CD4-positive, alpha-beta T cell treated with Interleukin-17A for 4 hours (primary cell): ENCODE measurements around the gene EIF2AK3.
"Not testable (repeated sequence)": the region's sequence is repeated elsewhere in the genome, so short reads cannot be mapped to it uniquely, and the experiment has no call there.

Source experiments
- DNase-seq: peaks from one replicate; pipeline ENCODE4 v3.0.0-alpha.2; 2020; ENCODE audit warnings: mixed read lengths

Gene EIF2AK3

DNA sequence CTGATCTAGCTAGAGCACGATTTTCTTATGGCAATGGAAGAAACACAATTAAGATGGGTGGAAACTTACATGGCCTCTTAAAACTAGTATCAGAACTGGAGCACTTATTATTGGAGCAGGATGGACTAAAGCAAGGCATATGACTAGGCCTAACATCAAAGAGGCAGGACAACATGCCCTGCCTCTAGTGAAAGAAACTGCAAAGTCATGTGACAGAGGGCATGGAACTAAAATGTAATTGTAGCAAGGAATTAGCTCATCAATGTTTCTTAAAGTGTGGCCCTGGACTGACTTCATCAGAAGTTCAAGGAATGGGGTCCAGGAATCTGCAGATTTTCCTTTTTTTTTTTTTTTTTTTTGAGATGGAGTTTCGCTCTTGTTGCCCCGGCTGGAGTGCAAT lies 5.3 kb upstream of the EIF2AK3 start:
- DNase-seq: no peak

DNA sequence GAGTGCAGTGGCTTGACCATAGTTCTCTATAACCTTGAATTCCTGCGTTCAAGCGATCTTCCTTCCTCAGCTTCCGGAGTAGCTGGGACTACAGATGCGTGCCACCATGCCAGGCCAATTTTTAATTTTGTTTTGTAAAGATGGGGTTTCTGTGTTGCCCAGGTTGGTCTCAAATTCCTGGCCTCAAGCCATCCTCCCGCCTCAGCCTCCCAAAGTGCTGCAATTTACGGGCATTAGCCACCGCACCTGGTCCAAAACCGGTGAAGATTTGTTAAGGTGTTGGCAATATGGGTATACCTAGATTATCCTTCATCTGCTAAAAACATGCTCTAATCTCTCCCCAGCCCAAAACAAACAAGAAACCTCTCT lies 1.3 kb upstream of the EIF2AK3 start:
- no peak for DNase-seq

DNA sequence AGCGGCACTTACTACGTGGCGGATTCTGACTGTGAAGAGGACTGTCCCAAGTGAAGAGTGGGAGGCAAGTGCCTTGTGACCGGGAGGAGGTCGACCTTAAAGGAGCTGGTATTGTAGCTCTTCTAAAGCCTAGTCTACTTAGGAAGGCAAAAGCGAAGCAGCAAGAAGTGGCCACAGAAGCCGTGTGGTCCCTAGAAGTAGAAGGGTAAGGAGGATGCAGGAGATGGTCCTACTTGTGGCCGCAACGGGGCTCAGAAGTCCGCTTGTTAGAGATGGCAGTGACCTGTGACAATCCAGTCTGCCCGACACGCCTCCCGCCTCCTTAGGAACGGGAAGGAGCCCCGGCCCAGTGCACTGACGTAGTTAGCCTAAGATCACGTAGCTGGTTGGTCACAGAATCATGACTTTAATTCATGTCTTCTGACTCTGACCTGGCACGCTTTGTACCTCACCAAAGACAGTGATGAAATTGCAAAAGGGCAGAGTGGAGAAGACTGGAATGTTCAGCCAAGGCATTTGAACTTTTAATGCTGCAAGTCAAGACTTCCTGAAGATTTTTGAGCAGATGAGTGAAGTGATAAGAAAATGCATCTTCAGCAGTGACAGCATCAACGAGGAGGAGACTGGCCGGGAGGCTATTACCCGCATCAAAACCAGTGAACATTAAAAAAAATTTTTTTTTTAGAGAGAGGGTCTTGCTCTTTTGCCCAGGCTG lies 749 bp upstream of the EIF2AK3 start:
- peak; percentile 76 for DNase-seq

GRCh38 chr2:88626171-88627054 lies 851 bp downstream of the EIF2AK3 start:
- DNase-seq: peak; percentile 67

- no peak for DNase-seq
Measured at GRCh38 chr2:88624477-88624876, 2.8 kb downstream of the EIF2AK3 start.

DNA sequence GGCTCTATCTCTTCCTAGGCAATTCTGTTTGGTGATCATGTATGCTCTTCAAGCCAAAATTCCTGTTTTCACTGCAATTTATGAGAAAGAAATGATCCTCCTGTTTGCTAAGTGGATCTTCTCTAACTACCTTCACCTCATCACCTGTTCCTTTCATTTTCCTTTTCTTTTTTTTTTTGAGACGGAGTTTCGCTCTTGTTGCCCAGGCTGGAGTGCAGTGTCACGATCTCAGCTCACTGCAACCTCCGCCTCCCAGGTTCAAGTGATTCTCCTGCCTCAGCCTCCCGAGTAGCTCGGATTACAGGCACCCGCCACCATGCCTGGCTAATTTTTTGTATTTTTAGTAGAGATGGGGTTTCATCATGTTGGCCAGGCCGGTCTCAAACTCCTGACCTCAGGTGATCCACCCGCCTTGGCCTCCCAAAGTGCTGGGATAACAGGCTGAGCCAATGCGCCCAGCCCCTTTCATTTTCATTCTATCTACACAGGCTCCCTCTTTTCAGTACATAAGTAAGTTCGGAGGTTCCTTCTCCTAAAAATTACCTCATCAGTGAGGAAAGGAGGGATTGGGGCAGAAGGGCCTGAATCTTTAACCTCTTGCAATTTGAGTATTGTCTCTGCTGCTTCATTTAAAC lies 3.3 kb downstream of the EIF2AK3 start:
- not testable (repeated sequence) for DNase-seq

DNA sequence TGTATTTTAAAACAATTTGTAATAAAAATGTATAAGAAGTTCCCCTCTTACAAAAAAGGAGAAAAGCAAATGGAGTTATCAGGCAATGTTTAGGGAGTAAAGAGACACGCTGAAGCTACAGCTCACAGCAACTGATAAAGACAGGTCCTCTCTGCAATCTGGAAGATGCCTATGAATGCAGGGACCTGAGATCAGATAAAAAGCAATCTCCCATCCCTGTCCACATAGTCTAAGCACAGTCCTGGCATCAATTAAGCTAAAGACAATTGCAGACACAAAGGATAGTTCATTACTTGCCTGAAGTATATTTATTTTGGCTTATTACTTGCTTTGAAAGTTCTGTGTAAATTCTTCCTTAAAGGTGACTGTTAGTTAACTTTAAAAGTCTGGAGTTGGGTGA lies 5.0 kb downstream of the EIF2AK3 start:
- DNase-seq: no peak

DNA sequence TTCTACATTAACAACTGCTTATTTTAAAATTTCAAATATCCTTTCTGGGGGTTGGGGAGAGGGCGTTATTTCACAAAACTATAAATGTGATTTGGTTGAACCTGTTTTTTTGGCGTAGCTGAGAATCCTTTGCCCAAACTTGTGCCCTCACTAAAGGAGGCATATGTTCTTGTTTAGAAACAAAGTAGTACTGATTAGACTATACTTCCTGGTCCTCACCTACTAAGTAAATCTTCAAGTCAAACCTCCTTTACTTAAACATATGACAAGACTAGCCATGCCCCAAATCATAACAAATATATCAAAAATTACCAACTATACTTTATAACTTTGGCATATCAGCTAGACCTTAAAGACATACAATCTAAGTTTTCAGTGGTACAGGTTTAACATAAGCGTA lies 5.8 kb downstream of the EIF2AK3 start:
- DNase-seq: no peak

- DNase-seq: no peak
Measured at GRCh38 chr2:88620015-88620414, 7.2 kb downstream of the EIF2AK3 start.

DNA sequence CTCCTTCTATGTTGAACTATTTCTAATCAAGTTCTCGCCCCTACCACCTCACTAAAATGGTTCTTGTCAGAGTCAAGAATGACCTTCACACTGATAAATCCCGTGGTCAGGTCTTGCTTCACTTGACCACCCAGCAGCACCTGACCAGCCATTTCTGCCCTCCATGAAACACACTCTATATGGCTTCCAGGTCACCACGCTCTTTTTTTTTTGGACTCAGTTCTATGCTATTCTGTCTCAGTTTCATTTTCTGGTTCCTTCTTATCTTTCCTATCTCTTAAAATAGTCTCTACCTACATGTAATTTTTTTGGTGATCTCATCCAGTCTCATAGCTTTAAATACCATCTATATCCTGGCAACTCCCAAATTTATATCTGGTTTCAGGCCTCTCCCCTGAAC lies 11.4 kb downstream of the EIF2AK3 start:
- no peak for DNase-seq

GRCh38 chr2:88614497-88615157 lies 12.6 kb downstream of the EIF2AK3 start:
- DNase-seq: no peak

- no peak for DNase-seq
Measured at GRCh38 chr2:88613921-88614320, 13.3 kb downstream of the EIF2AK3 start.

- no peak for DNase-seq
Measured at GRCh38 chr2:88608184-88608583, 19.1 kb downstream of the EIF2AK3 start.

DNA sequence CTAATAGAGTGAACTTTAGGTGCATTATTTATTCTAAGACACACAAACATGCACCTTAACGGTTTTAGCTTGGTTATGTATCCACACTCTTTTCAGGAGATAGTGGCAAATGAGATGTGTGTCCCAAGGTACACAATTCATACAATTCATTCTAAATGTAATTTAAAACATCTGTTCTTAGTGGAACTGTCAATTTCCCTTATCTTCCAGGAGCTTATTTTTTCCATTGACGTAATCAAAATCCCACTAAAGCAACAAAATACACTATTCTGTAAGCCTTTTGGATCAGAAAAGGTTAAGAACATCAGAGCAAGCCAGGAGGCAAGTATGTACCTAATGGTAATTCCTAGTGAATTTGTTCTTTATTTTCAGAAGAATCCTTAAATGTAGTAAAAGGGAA lies 19.8 kb downstream of the EIF2AK3 start:
- DNase-seq: no peak

DNA sequence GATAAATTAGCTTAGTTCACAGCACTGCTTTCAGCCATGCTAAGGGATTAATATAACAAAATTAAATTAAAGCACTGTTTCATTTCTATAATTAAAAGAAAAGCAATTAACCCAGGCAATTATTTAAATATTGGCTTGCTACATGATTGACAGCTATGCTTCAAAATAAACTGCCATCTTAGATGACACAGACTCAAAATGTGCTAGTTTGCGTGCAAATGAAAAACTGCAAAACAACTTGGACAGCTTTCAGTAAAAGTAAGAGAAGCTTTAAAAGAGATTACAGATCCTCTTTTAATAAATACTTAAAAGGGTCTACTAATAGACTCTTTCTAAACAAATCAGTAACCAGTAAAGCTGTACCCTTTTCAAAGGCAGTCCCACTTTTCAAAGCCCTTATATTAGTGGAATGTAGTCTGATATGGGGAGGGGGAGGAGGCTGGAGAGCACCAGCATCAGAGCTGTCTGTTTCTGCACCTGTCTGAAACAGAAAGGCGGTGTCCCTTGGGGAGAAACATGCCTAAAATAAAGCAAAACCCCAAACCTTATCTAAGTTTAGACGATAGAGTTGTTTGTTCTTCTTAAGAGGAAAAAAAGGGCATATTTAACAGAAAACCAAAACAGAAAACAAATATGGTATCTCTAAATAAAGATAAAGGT lies 20.8 kb downstream of the EIF2AK3 start:
- no peak for DNase-seq

DNA sequence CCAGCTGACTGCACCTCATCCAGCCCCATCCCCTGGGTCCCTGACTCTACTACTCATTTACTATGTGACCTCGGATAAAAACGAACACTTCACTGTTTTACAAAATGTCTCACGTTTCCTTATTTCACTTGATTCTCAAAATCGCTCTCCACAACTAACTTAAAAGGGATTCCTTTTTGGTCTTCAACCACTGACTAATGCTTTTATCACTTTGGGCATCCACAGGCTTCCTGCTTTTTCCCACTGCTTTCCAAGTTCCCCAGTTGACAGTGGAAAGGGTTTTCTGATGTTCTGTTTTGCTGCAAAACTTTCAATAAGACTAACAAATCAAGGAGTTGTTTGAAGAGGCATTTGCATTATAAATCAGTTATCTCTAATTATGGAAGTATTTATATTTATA lies 24.1 kb downstream of the EIF2AK3 start:
- no peak for DNase-seq

DNA sequence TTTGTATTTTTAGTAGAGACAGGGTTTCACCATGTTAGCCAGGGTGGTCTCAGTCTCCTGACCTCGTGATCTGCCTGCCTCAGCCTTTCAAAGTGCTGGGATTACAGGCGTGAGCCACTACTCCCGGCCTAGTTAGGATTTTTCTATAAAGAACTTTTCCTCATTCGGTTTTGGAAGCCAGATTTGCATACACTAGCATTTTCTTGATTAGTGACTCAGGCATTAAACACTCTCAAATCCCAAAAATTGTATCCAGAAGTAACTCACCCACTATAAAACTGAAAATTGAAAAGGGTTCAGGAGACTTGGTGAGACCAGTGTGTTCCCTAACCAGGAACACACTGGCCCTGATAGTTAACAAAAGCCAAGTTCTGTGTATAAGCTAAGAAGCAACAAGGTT lies 25.2 kb downstream of the EIF2AK3 start:
- no peak for DNase-seq

DNA sequence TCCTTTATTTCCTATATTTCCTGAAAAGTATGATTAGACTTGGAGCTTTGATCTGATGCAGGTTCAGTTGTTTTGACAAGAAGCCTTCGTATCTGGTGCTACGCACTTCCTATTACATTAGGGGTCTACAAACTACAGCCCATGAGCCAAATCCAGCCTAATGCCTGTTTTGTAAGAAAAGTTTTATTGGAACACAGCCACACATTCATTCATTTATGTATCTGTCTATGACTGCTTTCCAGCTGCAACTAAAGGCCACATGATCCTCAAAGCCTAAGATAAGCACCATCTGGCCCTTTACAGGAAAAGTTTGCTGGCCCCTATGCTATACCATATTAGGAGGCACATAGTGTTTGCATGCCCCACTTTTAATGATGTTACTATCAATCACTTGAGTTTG lies 26.0 kb downstream of the EIF2AK3 start:
- DNase-seq: no peak

- DNase-seq: peak; percentile 52
Measured at GRCh38 chr2:88600038-88600465, 27.2 kb downstream of the EIF2AK3 start.

DNA sequence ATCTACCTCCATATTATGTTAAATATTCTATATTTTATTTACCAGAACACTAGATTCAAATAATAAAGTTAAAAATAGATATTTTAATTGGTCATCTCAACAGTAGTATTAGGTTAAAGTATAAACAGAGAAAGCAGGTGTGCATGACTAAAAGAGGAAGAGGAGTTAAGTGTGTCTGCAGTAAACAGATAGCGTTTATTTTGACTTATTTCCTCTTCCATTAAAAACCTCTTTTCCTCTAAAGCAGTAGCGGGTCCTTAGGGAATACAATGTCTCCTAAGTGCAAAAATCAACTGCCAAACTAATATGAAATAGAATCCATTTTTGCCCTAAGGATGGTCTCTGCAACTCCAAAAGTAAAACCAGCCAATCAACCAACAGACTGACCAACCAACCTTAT lies 27.7 kb downstream of the EIF2AK3 start:
- DNase-seq: no peak

DNA sequence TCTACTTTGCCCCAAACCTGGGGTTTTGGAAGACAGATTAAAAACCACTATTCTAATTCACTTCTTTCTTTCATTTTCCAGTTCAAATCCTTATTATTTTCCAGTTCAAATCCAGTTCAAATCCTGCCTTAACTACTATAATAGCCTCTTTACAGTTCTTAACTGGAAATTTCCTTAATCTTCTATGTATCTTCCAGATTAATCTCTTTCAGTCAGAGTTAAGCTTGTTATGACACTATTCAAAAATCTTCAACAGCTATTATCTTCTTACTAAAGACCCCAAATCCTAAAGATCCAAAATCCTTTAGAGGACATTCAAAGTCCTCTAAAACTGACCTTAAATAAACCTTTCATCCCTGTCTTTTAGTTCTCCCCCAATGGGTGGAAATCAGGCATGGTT lies 30.1 kb downstream of the EIF2AK3 start:
- DNase-seq: no peak

DNA sequence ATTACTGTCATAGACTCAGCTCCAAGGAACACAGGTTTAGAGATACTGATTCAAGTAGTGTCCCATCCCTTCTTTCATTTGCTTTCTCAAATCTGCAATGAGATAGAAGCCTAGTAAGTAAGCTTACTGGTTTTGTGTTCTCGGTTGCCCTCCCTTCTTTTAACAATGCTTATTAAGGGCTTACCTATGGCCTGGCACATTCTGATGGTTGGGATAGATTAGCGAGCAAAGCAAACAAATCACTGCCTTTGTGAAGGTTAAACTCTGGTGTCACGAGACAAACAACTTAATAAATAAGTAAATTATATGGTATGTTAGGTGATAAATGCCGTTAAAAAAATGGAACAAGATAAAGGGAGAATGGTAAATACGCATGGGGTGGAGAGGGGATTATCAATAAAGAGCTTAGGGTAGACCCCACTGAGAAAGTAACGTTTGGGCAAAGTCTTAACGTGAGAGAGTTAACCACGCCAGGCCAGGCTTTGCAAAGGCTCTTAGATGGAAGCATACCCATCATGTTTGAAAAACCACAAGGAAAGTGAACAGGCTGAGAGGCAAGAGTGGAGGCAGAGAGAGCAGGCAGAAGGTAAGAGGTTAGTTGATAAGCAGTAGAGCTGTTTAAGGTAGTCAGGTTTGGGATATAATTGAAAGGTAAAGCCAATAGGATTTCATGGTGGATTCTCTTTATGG lies 31.0 kb downstream of the EIF2AK3 start:
- DNase-seq: no peak
